Neutrophil (primary cell): ENCODE data around the gene MLF1.

ENCODE experiments used
- H3K27ac ChIP-seq: fragments of 200-600 bp; sonication (generic); 2 replicates; pipeline ENCODE4 v1.5.1; 2016; ENCODE audit warnings: mild to moderate bottlenecking, moderate library complexity
- H3K27me3 ChIP-seq: fragments of 200-600 bp; sonication (generic); 2 replicates; pipeline ENCODE4 v1.6.0; 2016; ENCODE audit warnings: mild to moderate bottlenecking
- H3K36me3 ChIP-seq: fragments of 200-600 bp; sonication (generic); 2 replicates; pipeline ENCODE4 v1.5.1; 2017
- H3K4me1 ChIP-seq, 2 experiments: fragments of 200-600 bp in 1 of 2; sonication (generic) in 1 of 2; 1 replicate in 1 of 2; 2 replicates in 1 of 2; pipeline versions ENCODE4 v1.5.1 to v1.6.1; 2013 to 2016; ENCODE audit warnings: low read depth in 1 of 2, low read length in 1 of 2, mild to moderate bottlenecking in 1 of 2, moderate library complexity in 1 of 2; ENCODE audit not compliant: control insufficient read depth in 1 of 2, insufficient read depth in 1 of 2
- H3K4me3 ChIP-seq, 2 experiments: fragments of 200-600 bp in 1 of 2; sonication (generic) in 1 of 2; 1 replicate in 1 of 2; 2 replicates in 1 of 2; pipeline ENCODE4 v1.5.1; 2013 to 2016; ENCODE audit warnings: low read depth in 1 of 2, low read length in 1 of 2, mild to moderate bottlenecking in 1 of 2, moderate library complexity in 1 of 2
- H3K9me3 ChIP-seq: fragments of 200-600 bp; sonication (generic); 2 replicates; pipeline ENCODE4 v1.5.1; 2016
- TF ChIP-seq, protein P1 (sequence below): fragments of 200-600 bp; sonication (generic); IDR thresholded peaks from 2 replicates; pipeline ENCODE4 v1.5.1; 2016; ENCODE audit warnings: antibody characterized with exemption

MLF1 gene

DNA sequence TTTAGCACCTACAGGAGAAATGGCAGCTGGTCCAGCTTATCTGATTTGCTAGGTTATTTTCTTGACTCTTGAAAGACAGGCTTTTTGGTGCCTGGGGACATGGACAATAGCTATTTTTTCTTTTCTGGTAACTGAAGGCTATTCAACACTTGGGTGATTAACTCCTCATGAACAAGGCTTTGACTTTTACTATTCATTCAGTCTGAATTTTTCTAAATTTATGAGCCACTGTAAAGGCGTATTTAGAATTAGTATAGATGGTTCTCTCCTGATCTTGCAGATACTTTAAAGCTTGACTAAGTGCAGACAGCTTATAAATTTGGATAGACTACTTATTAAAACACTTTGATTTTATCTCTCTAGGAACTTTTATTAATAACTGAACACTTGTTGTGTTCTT is 54.9 kb downstream of the MLF1 start:
- Histone ChIP-seq H3K27ac (no peak overlapping the region), H3K4me3 (no peak overlapping the region), H3K9me3 (peaks cover 6% of the 10 kb centered on the region), H3K27me3 (no peaks in the 10 kb centered on the region), H3K4me1 (no peaks in the 10 kb centered on the region), H3K36me3 (no peaks in the 10 kb centered on the region)
- TF ChIP-seq, protein P1, sequence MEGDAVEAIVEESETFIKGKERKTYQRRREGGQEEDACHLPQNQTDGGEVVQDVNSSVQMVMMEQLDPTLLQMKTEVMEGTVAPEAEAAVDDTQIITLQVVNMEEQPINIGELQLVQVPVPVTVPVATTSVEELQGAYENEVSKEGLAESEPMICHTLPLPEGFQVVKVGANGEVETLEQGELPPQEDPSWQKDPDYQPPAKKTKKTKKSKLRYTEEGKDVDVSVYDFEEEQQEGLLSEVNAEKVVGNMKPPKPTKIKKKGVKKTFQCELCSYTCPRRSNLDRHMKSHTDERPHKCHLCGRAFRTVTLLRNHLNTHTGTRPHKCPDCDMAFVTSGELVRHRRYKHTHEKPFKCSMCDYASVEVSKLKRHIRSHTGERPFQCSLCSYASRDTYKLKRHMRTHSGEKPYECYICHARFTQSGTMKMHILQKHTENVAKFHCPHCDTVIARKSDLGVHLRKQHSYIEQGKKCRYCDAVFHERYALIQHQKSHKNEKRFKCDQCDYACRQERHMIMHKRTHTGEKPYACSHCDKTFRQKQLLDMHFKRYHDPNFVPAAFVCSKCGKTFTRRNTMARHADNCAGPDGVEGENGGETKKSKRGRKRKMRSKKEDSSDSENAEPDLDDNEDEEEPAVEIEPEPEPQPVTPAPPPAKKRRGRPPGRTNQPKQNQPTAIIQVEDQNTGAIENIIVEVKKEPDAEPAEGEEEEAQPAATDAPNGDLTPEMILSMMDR = no peak

DNA sequence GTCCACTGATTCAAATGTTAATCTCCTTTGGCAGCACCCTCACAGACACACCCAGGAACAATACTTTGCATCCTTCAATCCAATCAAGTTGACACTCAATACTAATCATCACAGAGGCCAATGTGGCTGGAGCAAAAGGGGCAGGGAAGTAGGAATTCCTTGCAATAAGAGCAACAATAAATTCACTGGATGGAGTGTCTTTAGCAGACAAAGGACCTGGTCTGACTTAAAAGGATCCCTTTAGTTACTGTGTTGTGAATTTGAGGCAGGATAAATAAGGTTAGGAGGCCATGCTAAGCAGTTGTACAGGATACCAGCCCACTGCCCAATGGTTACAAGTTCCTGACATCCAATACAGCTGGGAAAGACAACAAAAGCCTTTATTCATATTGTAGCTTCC is 61.0 kb downstream of the MLF1 start:
- TF ChIP-seq, protein P1 = no peak
- H3K4me3 ChIP-seq = no peak overlapping the region
- H3K4me1 ChIP-seq = no peaks in the 10 kb centered on the region
- H3K27me3 ChIP-seq = no peaks in the 10 kb centered on the region
- no peaks in the 10 kb centered on the region for H3K36me3 ChIP-seq
- H3K27ac ChIP-seq = no peak overlapping the region
- no peaks in the 10 kb centered on the region for H3K9me3 ChIP-seq

DNA sequence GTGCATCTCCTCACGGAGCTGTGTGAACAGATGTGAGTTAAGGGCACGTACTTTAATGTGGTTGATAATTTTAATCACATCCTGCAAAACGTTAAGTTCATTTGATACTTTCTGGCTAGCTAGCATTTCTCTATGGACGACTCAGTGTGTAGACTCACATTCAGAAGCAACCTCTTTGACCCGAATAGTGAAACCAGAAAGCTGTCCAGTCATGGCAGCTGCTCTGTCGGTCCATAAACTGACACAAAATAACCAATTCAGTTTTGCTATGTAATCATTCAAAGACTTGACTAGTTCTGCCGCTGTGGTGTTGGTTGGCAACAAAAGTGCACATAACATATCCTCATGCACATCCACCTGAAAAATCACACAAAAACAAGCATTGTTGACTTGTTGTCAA is 69.7 kb downstream of the MLF1 start:
- TF ChIP-seq, protein P1 = no peak
- Histone ChIP-seq H3K36me3 (no peaks in the 10 kb centered on the region), H3K27me3 (no peaks in the 10 kb centered on the region), H3K4me1 (peaks cover 0 to 14% of the 10 kb centered on the region in 2 experiments), H3K27ac (no peak overlapping the region), H3K9me3 (no peaks in the 10 kb centered on the region), H3K4me3 (no peak overlapping the region)

DNA sequence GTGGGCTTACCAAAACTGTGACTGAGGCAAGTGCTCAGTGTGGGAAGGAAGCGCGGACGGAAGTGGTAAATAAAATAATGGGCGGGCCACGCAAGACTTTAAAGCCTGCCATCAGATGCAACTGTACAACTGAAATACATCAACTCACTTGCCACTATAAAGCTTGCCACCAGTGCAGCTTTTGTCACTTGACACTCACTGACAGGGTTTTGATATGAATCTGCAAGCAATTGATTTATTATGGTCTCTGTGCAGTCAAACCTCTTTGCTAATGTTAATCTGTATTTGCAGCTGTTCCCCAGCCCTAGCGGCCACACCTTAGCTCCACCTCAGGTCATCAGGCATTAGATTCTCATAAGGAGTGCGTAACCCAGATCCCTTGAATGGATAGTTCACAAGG is 71.0 kb downstream of the MLF1 start:
- TF ChIP-seq, protein P1 = no peak
- no peaks in the 10 kb centered on the region for H3K27me3 ChIP-seq
- no peaks in the 10 kb centered on the region for H3K36me3 ChIP-seq
- peaks cover 0 to 14% of the 10 kb centered on the region in 2 experiments for H3K4me1 ChIP-seq
- no peak overlapping the region for H3K27ac ChIP-seq
- H3K4me3 ChIP-seq = no peak overlapping the region
- no peaks in the 10 kb centered on the region for H3K9me3 ChIP-seq

DNA sequence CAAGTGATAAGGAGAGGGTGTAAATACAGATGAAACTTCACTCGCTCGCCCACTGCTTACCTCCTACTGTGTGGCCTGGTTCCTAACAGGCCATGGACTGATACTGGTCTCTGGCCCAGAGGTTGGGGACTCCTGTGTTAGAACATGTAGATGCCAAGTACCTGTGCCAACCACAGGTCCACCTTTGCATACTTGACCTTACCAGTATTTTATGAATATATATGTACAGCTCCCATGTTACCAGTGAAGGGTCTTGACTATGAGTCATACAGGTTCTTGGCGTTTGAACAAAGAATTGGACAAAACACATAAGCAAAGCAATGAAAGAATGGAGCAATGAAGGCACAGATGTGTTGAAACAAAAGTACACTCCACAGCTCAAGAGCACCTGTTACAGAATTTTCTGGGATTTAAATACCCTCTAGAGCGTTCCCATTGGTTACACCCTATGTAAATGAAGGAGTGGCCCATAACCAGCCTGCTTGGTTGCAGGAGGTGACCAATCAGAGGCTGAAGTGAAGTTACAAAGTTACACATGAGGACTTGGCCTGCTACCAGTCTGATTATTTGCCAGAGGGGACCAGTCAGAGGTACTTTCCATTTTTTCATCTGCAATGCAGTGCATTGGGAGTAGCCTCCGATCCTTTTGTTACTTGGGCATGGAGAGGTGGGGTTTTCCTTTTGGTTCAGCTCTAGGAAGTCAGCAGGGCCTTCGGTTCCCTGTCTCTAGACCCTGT is 71.6 kb downstream of the MLF1 start:
- TF ChIP-seq, protein P1 = no peak
- Histone ChIP-seq H3K36me3 (no peaks in the 10 kb centered on the region), H3K9me3 (no peaks in the 10 kb centered on the region), H3K27ac (no peak overlapping the region), H3K4me3 (no peak overlapping the region), H3K27me3 (no peaks in the 10 kb centered on the region), H3K4me1 (peaks cover 0 to 14% of the 10 kb centered on the region in 2 experiments)
